GM15510 (cell line): ENCODE results near the gene ZDHHC1.

Source experiments
- POLR2A ChIP-seq: IDR thresholded peaks from 3 replicates; pipeline ENCODE4 v1.6.1; 2011; ENCODE audit warnings: borderline replicate concordance; ENCODE audit not compliant: insufficient read length; ENCODE audit errors: extremely low read depth

The ZDHHC1 gene

GRCh38 chr16:67388591-67388990, 27.7 kb downstream of the ZDHHC1 start:
- TF ChIP-seq POLR2A: no peak

GRCh38 chr16:67388191-67388590, 28.1 kb downstream of the ZDHHC1 start:
- no peak for TF ChIP-seq POLR2A

GRCh38 chr16:67387479-67388079, 28.7 kb downstream of the ZDHHC1 start:
- no peak for TF ChIP-seq POLR2A

- no peak for TF ChIP-seq POLR2A
These were observed 29.3 kb downstream of the ZDHHC1 start for GRCh38 chr16:67386861-67387455.

GRCh38 chr16:67384778-67385510, 31.3 kb downstream of the ZDHHC1 start:
- no peak for TF ChIP-seq POLR2A

- TF ChIP-seq POLR2A: no peak
These were observed 33.0 kb downstream of the ZDHHC1 start for GRCh38 chr16:67383284-67383683.

- no peak for TF ChIP-seq POLR2A
These were observed 37.6 kb downstream of the ZDHHC1 start for GRCh38 chr16:67378642-67379041.

- no peak for TF ChIP-seq POLR2A
These were observed 43.6 kb downstream of the ZDHHC1 start for GRCh38 chr16:67372664-67373063.

- no peak for TF ChIP-seq POLR2A
These were observed 45.6 kb downstream of the ZDHHC1 start for GRCh38 chr16:67370661-67371060.

- TF ChIP-seq POLR2A: no peak
These were observed 51.6 kb downstream of the ZDHHC1 start for GRCh38 chr16:67364600-67365235.

GRCh38 chr16:67361038-67361437, 55.2 kb downstream of the ZDHHC1 start:
- TF ChIP-seq POLR2A: no peak

GRCh38 chr16:67357561-67357960, 58.7 kb downstream of the ZDHHC1 start:
- no peak for TF ChIP-seq POLR2A

- TF ChIP-seq POLR2A: no peak
These were observed 59.9 kb downstream of the ZDHHC1 start for GRCh38 chr16:67356396-67356795.

GRCh38 chr16:67350324-67350723, 66.0 kb downstream of the ZDHHC1 start:
- no peak for TF ChIP-seq POLR2A

GRCh38 chr16:67349172-67349571, 67.1 kb downstream of the ZDHHC1 start:
- no peak for TF ChIP-seq POLR2A
